Stomach (tissue), 9 donors: Measurements from ENCODE around the gene TP63. TPM values are rescaled to one million over a fixed set of nuclear protein-coding genes. Genes with fewer than 3 reads are reported as not detected.

Experiments used
- DNase-seq, 2 donors: peaks; one replicate each; pipeline versions ENCODE4 v3.0.0 to v3.0.0-alpha.2; 2013 to 2019
- H3K27ac ChIP-seq, 5 donors: fragments of 200-600 bp in 4 of 5; sonication (generic) in 4 of 5; one replicate each; pipeline ENCODE4 v1.5.1; 2013 to 2019; ENCODE audit warnings: mild to moderate bottlenecking in 1 of 5, moderate library complexity in 1 of 5
- H3K27me3 ChIP-seq, 3 donors: fragments of 200-600 bp; sonication (generic); one replicate each; pipeline ENCODE4 v1.5.1; 2017 to 2019; ENCODE audit warnings: mixed run types in 1 of 3
- H3K36me3 ChIP-seq, 4 donors: fragments of 200-600 bp; sonication (generic); 1 replicate in 3 of 4; 2 replicates in 1 of 4; pipeline ENCODE4 v1.5.1; 2016 to 2019
- H3K4me1 ChIP-seq, 4 donors: fragments of 200-600 bp; sonication (generic); one replicate each; pipeline ENCODE4 v1.5.1; 2016 to 2019
- H3K4me3 ChIP-seq, 4 donors: fragments of 200-600 bp; sonication (generic) in 3 of 4; one replicate each; pipeline ENCODE4 v1.5.1; 2016 to 2019; ENCODE audit warnings: mild to moderate bottlenecking in 1 of 4
- H3K9me3 ChIP-seq, 4 donors: fragments of 200-600 bp; sonication (generic); one replicate each; pipeline ENCODE4 v1.5.1; 2016 to 2019
- EP300 ChIP-seq: sonication (generic); formaldehyde crosslinking; IDR thresholded peaks from one replicate; pipeline ENCODE4 v1.6.1; 2017; ENCODE audit warnings: antibody characterized with exemption
- POLR2A ChIP-seq, 4 donors: fragments of 450-650 bp; IDR thresholded peaks; one replicate each; pipeline ENCODE4 v1.6.1; 2016; ENCODE audit warnings: antibody characterized with exemption in 4 of 4, control low read depth in 2 of 4, mild to moderate bottlenecking in 1 of 4, moderate library complexity in 1 of 4
- POLR2AphosphoS5 ChIP-seq, 3 donors: sonication (generic); formaldehyde crosslinking; IDR thresholded peaks; one replicate each; pipeline ENCODE4 v1.6.1; 2016; ENCODE audit warnings: antibody characterized with exemption in 3 of 3
- WGBS, 5 donors: extraction: QIAGEN DNeasy Blood & Tissue Kit in 3 of 5; methylation state at CpG; one replicate each; pipeline versions ENCODE4 v1.1.5 to v1.1.7; 2013 to 2018; 5-methylcytosine and 5-hydroxymethylcytosine counted together
- intact Hi-C: fragments of 100-400 bp; cut with DNase I; formaldehyde crosslinking; loops from one replicate; pipeline ENCODE4 v1.15.1; 2023; ENCODE audit warnings: low total_unique reads
- polyA plus RNA-seq, 3 donors: library from polyadenylated mRNA; stranded (reverse); fragments of 200-250 nt; gene quantifications; one replicate each; pipeline ENCODE4 v1.2.3, GENCODE V29; 2013
- total RNA-seq, 5 donors: library from RNA; depleted of rRNA; stranded (reverse); fragments of >200 nt; gene quantifications; one replicate each; pipeline versions ENCODE4 v1.1.0 to v1.2.3, GENCODE V29; 2014 to 2016
- TF ChIP-seq, protein P1 (sequence below), 7 experiments: fragments of 450-650 bp in 4 of 7; fragments of 200-600 bp in 3 of 7; sonication (generic) in 3 of 7; IDR thresholded peaks; one replicate each; pipeline ENCODE4 v1.5.1; 2016 to 2019; ENCODE audit warnings: antibody characterized with exemption in 7 of 7, control low read depth in 2 of 7, mild to moderate bottlenecking in 1 of 7
- donor health status: healthy with polysubstance abuse.
- donor health status: Bipolar disorder and iron deficiency.
- donor health status: healthy.

The TP63 gene
- total and polyA plus RNA-seq, 8 donors: 0.15 to 25.6 (median 0.55) TPM; not detected in 5

DNA sequence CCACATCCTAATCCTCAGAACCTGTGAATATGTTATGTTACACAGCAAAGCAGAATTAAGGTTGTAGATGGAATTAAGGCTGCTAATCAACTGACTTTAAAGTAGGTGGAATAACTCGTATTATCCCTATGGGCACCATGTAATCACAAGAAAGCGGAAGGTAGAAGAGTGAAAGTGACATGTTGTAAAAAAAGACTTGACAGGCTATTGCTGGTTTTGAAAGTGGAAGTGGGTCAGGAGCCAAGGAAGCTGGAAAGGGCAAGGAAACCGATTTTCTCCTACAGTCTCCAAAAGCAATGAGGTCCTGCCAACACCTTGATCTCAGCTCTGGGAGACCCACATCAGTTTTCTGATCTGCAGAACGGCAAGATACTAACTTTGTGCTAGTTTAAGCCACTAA lies 6.6 kb downstream of the TP63 start:
- Histone ChIP-seq H3K9me3 (no peaks in the 10 kb centered on the region), H3K27ac (no peak overlapping the region), H3K4me1 (no peaks in the 10 kb centered on the region), H3K36me3 (no peaks in the 10 kb centered on the region), H3K4me3 (no peak overlapping the region), H3K27me3 (no peaks in the 10 kb centered on the region)
- WGBS, 5 donors: 90 to 93% (median 91%) methylated on average over 4 of the region's 4 CpGs
- no peak for TF ChIP-seq POLR2AphosphoS5 (IDR thresholded peaks at IDR 0.05)
- TF ChIP-seq EP300: no peak
- TF ChIP-seq, protein P1, sequence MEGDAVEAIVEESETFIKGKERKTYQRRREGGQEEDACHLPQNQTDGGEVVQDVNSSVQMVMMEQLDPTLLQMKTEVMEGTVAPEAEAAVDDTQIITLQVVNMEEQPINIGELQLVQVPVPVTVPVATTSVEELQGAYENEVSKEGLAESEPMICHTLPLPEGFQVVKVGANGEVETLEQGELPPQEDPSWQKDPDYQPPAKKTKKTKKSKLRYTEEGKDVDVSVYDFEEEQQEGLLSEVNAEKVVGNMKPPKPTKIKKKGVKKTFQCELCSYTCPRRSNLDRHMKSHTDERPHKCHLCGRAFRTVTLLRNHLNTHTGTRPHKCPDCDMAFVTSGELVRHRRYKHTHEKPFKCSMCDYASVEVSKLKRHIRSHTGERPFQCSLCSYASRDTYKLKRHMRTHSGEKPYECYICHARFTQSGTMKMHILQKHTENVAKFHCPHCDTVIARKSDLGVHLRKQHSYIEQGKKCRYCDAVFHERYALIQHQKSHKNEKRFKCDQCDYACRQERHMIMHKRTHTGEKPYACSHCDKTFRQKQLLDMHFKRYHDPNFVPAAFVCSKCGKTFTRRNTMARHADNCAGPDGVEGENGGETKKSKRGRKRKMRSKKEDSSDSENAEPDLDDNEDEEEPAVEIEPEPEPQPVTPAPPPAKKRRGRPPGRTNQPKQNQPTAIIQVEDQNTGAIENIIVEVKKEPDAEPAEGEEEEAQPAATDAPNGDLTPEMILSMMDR (IDR thresholded peaks at IDR 0.05): no peak
- TF ChIP-seq POLR2A (IDR thresholded peaks at IDR 0.05): no peak
- DNase-seq: no peak
- intact Hi-C loops: no loop called here

DNA sequence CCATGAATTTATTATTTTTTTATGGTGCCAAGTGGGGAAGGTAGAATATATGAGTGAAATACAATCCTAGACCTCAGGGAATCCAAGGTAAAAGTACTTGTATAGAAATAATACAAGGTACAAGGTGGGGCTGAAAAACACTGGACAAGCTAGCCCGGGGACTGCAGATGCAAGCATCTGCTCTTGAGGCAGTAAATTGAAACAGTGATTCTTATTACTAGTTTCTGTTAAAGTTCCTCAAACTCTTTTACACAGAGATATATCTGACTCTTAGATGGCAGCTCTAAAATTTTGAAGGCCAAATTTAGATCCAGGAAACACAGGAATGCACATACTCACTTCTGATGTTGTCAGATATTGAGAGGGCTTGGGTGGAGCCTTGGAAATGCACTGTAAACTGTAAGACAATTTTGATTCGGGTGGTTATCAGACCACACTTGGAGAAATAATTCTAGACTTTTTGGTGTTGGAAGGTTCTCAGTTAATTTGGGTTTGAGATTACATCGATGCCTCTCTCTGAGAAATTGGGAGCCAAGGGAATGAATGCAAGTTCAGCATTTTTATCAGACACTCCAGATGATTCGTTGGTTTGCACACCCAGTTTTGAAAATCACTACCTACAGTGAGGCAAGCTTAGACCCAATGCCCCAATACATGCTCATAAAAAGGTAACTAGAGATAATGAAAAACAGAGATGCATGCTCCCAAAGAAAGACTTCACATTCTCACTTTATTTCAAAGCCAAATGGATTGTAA lies 7.3 kb downstream of the TP63 start:
- no peaks in the 10 kb centered on the region for H3K9me3 ChIP-seq
- H3K4me1 ChIP-seq: no peaks in the 10 kb centered on the region
- no peaks in the 10 kb centered on the region for H3K27me3 ChIP-seq
- no peak overlapping the region for H3K4me3 ChIP-seq
- 67 to 84% (median 76%) methylated on average over 4 of the region's 4 CpGs for WGBS, 5 donors
- intact Hi-C loops: no loop called here
- no peak for DNase-seq
- no peak overlapping the region for H3K27ac ChIP-seq
- H3K36me3 ChIP-seq: no peaks in the 10 kb centered on the region
- TF ChIP-seq POLR2A (IDR thresholded peaks at IDR 0.05) (no peak), EP300 (no peak), POLR2AphosphoS5 (IDR thresholded peaks at IDR 0.05) (no peak)
- TF ChIP-seq, protein P1 (IDR thresholded peaks at IDR 0.05): no peak

GRCh38 chr3:189641776-189642175 lies 10.6 kb downstream of the TP63 start:
- H3K4me1 ChIP-seq: no peaks in the 10 kb centered on the region
- no peak overlapping the region for H3K27ac ChIP-seq
- no peaks in the 10 kb centered on the region for H3K27me3 ChIP-seq
- H3K36me3 ChIP-seq: no peaks in the 10 kb centered on the region
- no peaks in the 10 kb centered on the region for H3K9me3 ChIP-seq
- DNase-seq: no peak
- intact Hi-C loops: no loop called here
- no peak for TF ChIP-seq POLR2AphosphoS5 (IDR thresholded peaks at IDR 0.05)
- no peak for TF ChIP-seq EP300
- TF ChIP-seq POLR2A (IDR thresholded peaks at IDR 0.05): no peak
- TF ChIP-seq, protein P1 (IDR thresholded peaks at IDR 0.05): no peak
- no peak overlapping the region for H3K4me3 ChIP-seq

DNA sequence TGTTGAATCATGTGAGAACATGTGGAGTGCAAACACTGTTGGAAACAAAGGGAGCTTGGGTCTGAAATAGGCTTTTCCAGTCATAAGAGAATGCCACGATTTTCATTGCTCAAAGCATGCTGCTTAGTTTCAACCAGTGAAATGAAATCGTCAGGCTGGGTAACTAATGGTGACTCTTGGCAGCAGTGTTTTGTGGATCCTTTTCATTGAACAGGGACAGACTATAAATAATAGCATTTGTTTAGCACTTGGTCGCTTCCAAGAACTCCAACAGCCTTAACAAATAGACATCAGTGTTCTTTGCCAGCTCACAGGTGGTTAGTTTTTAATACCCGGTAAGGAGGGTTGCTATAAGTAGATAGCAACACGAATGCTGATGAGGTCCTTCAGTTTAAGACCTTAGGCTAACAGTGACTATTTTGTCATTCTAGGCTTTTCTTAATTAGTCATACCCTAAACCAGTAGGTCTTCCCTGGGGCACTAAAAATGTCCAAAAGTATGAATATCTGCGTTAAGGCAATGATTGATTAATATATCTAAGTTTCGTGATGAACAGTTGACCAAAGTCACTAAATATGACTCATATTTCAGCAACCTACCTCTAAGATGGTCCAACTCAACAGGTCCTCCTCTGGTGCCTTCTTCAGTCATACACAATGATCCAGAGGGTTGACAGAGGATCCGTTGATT lies 15.8 kb downstream of the TP63 start:
- H3K4me1 ChIP-seq: no peaks in the 10 kb centered on the region
- intact Hi-C loops: no loop called here
- H3K4me3 ChIP-seq: no peak overlapping the region
- TF ChIP-seq EP300 (no peak), POLR2A (IDR thresholded peaks at IDR 0.05) (no peak), POLR2AphosphoS5 (IDR thresholded peaks at IDR 0.05) (no peak)
- TF ChIP-seq, protein P1 (IDR thresholded peaks at IDR 0.05): no peak
- no peak overlapping the region for H3K27ac ChIP-seq
- no peaks in the 10 kb centered on the region for H3K27me3 ChIP-seq
- DNase-seq: no peak
- no peaks in the 10 kb centered on the region for H3K9me3 ChIP-seq
- 74 to 86% (median 80%) methylated on average over 8 of the region's 8 CpGs for WGBS, 5 donors
- no peaks in the 10 kb centered on the region for H3K36me3 ChIP-seq
